ENCODE results near the gene SCLT1.

SCLT1 gene

DNA sequence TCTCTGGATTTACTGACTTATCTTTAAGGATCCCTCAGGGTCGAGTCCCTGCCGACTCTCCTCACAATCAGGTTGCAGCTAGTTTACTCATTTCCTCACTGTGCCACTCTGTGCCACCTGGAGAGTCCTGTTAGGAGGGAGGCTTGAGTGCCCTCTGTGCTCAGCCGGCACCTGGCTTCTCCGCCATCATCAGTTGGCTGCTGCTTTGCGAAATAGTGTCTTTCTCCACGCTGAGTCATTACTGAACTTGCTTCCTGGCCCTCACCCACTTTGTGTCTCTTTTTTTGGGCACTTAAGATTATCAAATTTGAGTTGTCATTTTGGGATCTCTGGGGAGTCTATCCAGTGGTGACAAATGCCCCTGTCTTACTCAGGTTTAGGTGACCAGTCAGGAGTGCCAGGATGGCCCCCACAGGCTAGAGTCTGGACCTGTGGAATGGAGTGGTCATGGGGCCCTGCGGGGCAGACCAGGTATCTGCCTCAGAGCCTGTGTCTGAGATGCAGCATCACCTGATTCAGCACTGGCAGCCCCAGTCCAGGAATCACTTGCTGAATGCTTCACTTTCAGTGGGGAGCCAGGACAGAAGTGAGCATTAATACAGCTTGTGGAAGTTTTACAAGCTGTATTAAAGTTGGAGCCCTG is 246.1 kb downstream of the SCLT1 start:
- H3K79me2 ChIP-seq (ENCODE audit: control insufficient read depth, insufficient read depth, low read length, unreplicated experiment), result peaks cover 28% of the 10 kb centered on the region
- peaks cover 11% of the 10 kb centered on the region for H3K4me1 ChIP-seq (ENCODE audit: control insufficient read depth, insufficient read depth, low read length, unreplicated experiment)
- H3K36me3 ChIP-seq (ENCODE audit: insufficient read depth, low read length), result peaks cover 6% of the 10 kb centered on the region; the same call in 1 of the 2 replicates
- no peak overlapping the region for H2AFZ ChIP-seq (ENCODE audit: low read length, unreplicated experiment)
- H3K4me3 ChIP-seq (ENCODE audit: low read depth, low read length), result no peak overlapping the region
- H3K27ac ChIP-seq (ENCODE audit: low read depth, low read length), result no peak overlapping the region
- no peaks in the 10 kb centered on the region for H3K27me3 ChIP-seq (ENCODE audit: insufficient read depth, low read length)

GRCh38 chr4:128846063-128846462 is 247.3 kb downstream of the SCLT1 start:
- Histone ChIP-seq H3K4me1 (ENCODE audit: control insufficient read depth, insufficient read depth, low read length, unreplicated experiment) (peaks cover 11% of the 10 kb centered on the region), H3K36me3 (ENCODE audit: insufficient read depth, low read length) (peaks cover 7% of the 10 kb centered on the region; the same call in 1 of the 2 replicates), H3K27me3 (ENCODE audit: insufficient read depth, low read length) (no peaks in the 10 kb centered on the region), H3K27ac (ENCODE audit: low read depth, low read length) (no peak overlapping the region), H2AFZ (ENCODE audit: low read length, unreplicated experiment) (no peak overlapping the region), H3K4me3 (ENCODE audit: low read depth, low read length) (no peak overlapping the region), H3K79me2 (ENCODE audit: control insufficient read depth, insufficient read depth, low read length, unreplicated experiment) (peaks cover 37% of the 10 kb centered on the region)

GRCh38 chr4:128844931-128845330 is 248.4 kb downstream of the SCLT1 start:
- H3K27me3 ChIP-seq (ENCODE audit: insufficient read depth, low read length), result no peaks in the 10 kb centered on the region
- no peak overlapping the region for H3K27ac ChIP-seq (ENCODE audit: low read depth, low read length)
- no peak overlapping the region for H2AFZ ChIP-seq (ENCODE audit: low read length, unreplicated experiment)
- H3K36me3 ChIP-seq (ENCODE audit: insufficient read depth, low read length), result peaks cover 11% of the 10 kb centered on the region
- H3K4me1 ChIP-seq (ENCODE audit: control insufficient read depth, insufficient read depth, low read length, unreplicated experiment), result peaks cover 11% of the 10 kb centered on the region
- H3K4me3 ChIP-seq (ENCODE audit: low read depth, low read length), result no peak overlapping the region
- peaks cover 48% of the 10 kb centered on the region for H3K79me2 ChIP-seq (ENCODE audit: control insufficient read depth, insufficient read depth, low read length, unreplicated experiment)

DNA sequence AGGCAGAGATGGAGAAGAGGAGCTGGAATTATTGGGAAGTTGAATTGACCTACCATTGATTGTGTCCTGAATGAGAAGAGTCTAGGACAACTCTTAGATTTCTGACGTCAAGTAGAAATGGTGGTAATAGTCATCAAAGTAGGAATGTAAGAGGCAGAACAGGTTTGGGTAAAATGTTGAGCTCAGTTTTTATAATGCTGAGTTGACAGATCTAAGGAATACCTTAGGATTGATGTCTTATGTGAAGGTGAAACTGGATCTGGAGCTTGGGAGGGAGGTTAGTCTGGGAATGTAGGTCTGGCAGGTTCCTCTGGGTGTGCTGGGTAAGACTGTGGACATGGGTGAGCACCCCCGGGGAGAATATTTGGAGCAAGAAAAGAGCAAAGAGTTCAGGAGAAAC is 251.9 kb downstream of the SCLT1 start:
- no peak overlapping the region for H3K27ac ChIP-seq (ENCODE audit: low read depth, low read length)
- no peaks in the 10 kb centered on the region for H3K27me3 ChIP-seq (ENCODE audit: insufficient read depth, low read length)
- peaks cover 15% of the 10 kb centered on the region; the same call in 1 of the 2 replicates for H3K36me3 ChIP-seq (ENCODE audit: insufficient read depth, low read length)
- H3K4me1 ChIP-seq (ENCODE audit: control insufficient read depth, insufficient read depth, low read length, unreplicated experiment), result no peaks in the 10 kb centered on the region
- peaks cover 74% of the 10 kb centered on the region for H3K79me2 ChIP-seq (ENCODE audit: control insufficient read depth, insufficient read depth, low read length, unreplicated experiment)
- no peak overlapping the region for H2AFZ ChIP-seq (ENCODE audit: low read length, unreplicated experiment)
- no peak overlapping the region for H3K4me3 ChIP-seq (ENCODE audit: low read depth, low read length)

DNA sequence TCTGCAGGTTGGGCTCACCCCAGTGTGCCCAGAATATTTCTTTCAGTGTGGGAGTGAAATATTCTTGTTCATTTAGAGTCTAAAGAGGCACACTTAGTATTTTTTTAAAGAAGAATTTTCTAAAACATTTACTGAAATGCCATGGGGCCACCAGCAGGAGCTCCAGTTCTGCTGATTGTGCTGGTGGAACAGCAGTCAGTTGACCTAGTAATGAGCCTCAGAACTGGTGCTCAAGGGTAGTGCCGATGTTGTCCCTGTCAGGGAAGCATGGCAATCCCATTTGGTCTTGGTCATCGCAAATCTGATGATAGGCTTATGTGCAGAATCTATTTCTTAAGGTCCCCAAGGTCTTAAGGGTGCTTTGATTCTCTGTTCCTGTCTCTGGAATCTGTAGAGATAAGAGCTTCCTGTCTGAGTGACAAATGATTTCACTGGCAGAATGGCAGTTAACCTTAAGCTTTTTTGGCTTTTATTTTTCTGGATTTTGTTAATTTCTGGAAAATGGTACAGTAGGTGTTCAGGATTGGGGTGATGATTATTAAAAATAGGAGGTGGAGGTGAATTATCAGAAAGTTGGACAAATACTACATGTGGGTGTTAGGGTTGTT is 252.5 kb downstream of the SCLT1 start:
- Histone ChIP-seq H3K4me3 (ENCODE audit: low read depth, low read length) (no peak overlapping the region), H3K79me2 (ENCODE audit: control insufficient read depth, insufficient read depth, low read length, unreplicated experiment) (peaks cover 72% of the 10 kb centered on the region), H3K27me3 (ENCODE audit: insufficient read depth, low read length) (no peaks in the 10 kb centered on the region), H2AFZ (ENCODE audit: low read length, unreplicated experiment) (no peak overlapping the region), H3K36me3 (ENCODE audit: insufficient read depth, low read length) (peaks cover 15% of the 10 kb centered on the region; the same call in 1 of the 2 replicates), H3K27ac (ENCODE audit: low read depth, low read length) (no peak overlapping the region), H3K4me1 (ENCODE audit: control insufficient read depth, insufficient read depth, low read length, unreplicated experiment) (no peaks in the 10 kb centered on the region)

DNA sequence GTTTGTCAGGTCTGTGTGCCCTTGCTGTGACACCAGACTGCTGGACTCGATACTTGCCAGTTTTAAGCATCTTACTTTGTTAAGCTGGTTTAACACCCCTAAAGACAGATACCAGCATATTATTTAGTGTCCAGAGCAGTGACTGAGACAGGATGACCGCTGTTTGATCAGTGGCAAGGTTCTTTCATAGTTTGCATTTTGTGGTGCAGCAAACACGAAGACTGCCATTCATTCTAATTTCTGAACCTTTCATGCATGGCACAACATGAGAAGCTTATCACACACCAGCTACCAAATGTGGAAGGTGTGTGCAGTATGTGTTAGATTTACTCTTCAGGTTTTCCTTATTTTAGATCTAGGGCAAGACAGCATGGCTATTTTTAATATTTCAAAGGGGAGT is 255.7 kb downstream of the SCLT1 start:
- Histone ChIP-seq H3K27ac (ENCODE audit: low read depth, low read length) (no peak overlapping the region), H3K4me1 (ENCODE audit: control insufficient read depth, insufficient read depth, low read length, unreplicated experiment) (no peaks in the 10 kb centered on the region), H3K4me3 (ENCODE audit: low read depth, low read length) (no peak overlapping the region), H3K27me3 (ENCODE audit: insufficient read depth, low read length) (no peaks in the 10 kb centered on the region), H3K79me2 (ENCODE audit: control insufficient read depth, insufficient read depth, low read length, unreplicated experiment) (peaks cover 81% of the 10 kb centered on the region), H2AFZ (ENCODE audit: low read length, unreplicated experiment) (no peak overlapping the region), H3K36me3 (ENCODE audit: insufficient read depth, low read length) (peaks cover 8% of the 10 kb centered on the region; the same call in 1 of the 2 replicates)

DNA sequence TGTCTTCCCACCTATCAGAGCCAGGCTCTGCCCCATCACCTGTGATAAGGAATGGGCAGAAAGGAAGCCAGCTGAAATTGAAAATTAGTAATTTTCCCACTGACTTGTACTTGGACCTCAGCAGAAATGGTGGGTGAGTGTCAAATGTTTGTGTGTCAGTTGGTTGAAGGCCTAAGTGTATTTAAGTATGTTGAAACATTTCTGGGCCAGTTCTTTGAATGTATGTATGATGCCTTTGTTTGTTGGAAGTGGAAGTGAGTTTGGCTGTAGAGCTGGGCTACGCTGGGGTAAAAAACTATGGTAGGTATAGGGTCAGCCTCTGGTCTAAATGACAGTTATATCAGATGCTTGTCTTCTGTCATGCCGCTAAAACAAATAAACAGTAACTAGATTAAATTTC is 256.1 kb downstream of the SCLT1 start:
- Histone ChIP-seq H3K27me3 (ENCODE audit: insufficient read depth, low read length) (no peaks in the 10 kb centered on the region), H3K36me3 (ENCODE audit: insufficient read depth, low read length) (peaks cover 8% of the 10 kb centered on the region; the same call in 1 of the 2 replicates), H3K4me3 (ENCODE audit: low read depth, low read length) (no peak overlapping the region), H3K79me2 (ENCODE audit: control insufficient read depth, insufficient read depth, low read length, unreplicated experiment) (peaks cover 86% of the 10 kb centered on the region), H3K4me1 (ENCODE audit: control insufficient read depth, insufficient read depth, low read length, unreplicated experiment) (no peaks in the 10 kb centered on the region), H3K27ac (ENCODE audit: low read depth, low read length) (no peak overlapping the region), H2AFZ (ENCODE audit: low read length, unreplicated experiment) (no peak overlapping the region)

- peaks cover 9% of the 10 kb centered on the region for H3K4me1 ChIP-seq (ENCODE audit: control insufficient read depth, insufficient read depth, low read length, unreplicated experiment)
- H3K27ac ChIP-seq (ENCODE audit: low read depth, low read length), result no peak overlapping the region
- H2AFZ ChIP-seq (ENCODE audit: low read length, unreplicated experiment), result no peak overlapping the region
- no peak overlapping the region for H3K4me3 ChIP-seq (ENCODE audit: low read depth, low read length)
- peaks cover 88% of the 10 kb centered on the region for H3K79me2 ChIP-seq (ENCODE audit: control insufficient read depth, insufficient read depth, low read length, unreplicated experiment)
- peaks cover 7% of the 10 kb centered on the region for H3K36me3 ChIP-seq (ENCODE audit: insufficient read depth, low read length)
- H3K27me3 ChIP-seq (ENCODE audit: insufficient read depth, low read length), result no peaks in the 10 kb centered on the region
Observed at GRCh38 chr4:128835498-128836222, 257.7 kb downstream of the SCLT1 start.
